Breast epithelium (tissue), 4 donors: ENCODE results near the gene GPR55. TPM values are rescaled to one million over a fixed set of nuclear protein-coding genes. Genes with fewer than 3 reads are reported as not detected.
A peak's percentile ranks its signal among the peaks of the same experiment; 100 is the strongest.

ENCODE experiments used
- DNase-seq, 2 donors: peaks; one replicate each; pipeline ENCODE4 v3.0.0-alpha.2; 2019; ENCODE audit warnings: low spot score in 2 of 2
- H3K27ac ChIP-seq, 2 donors: fragments of 200-600 bp; sonication (generic) in 1 of 2; one replicate each; pipeline ENCODE4 v1.5.1; 2016 to 2019; ENCODE audit warnings: mild to moderate bottlenecking in 1 of 2
- H3K27me3 ChIP-seq, 2 donors: fragments of 200-600 bp; sonication (generic) in 1 of 2; one replicate each; pipeline versions ENCODE4 v1.5.1 to v1.6.0; 2017 to 2019; ENCODE audit warnings: control low read depth in 1 of 2, mild to moderate bottlenecking in 1 of 2
- H3K36me3 ChIP-seq: fragments of 200-600 bp; one replicate; pipeline ENCODE4 v1.5.1; 2019
- H3K4me1 ChIP-seq, 2 donors: fragments of 200-600 bp; sonication (generic); one replicate each; pipeline ENCODE4 v1.5.1; 2016 to 2019; ENCODE audit warnings: control low read depth in 1 of 2
- H3K4me3 ChIP-seq, 3 donors: fragments of 200-600 bp; sonication (generic); 1 replicate in 2 of 3; 2 replicates in 1 of 3; pipeline ENCODE4 v1.5.1; 2016 to 2019; ENCODE audit warnings: mild to moderate bottlenecking in 3 of 3, moderate library complexity in 2 of 3
- H3K9me3 ChIP-seq, 2 donors: fragments of 200-600 bp; sonication (generic) in 1 of 2; one replicate each; pipeline ENCODE4 v1.5.1; 2016 to 2019; ENCODE audit warnings: control low read depth in 1 of 2
- POLR2A ChIP-seq: fragments of 450-650 bp; IDR thresholded peaks from one replicate; pipeline ENCODE4 v1.6.1; 2016; ENCODE audit warnings: antibody characterized with exemption, mild to moderate bottlenecking, moderate library complexity
- POLR2AphosphoS5 ChIP-seq, 3 donors: sonication (generic); formaldehyde crosslinking; IDR thresholded peaks; one replicate each; pipeline ENCODE4 v1.6.1; 2017; ENCODE audit warnings: antibody characterized with exemption in 3 of 3
- intact Hi-C: fragments of 100-400 bp; cut with DNase I; formaldehyde crosslinking; loops from one replicate; pipeline ENCODE4 v1.15.1; 2023; ENCODE audit warnings: low total_unique reads
- total RNA-seq, 3 donors: library from RNA; depleted of rRNA; stranded (reverse); fragments of >200 nt; gene quantifications; one replicate each; pipeline ENCODE4 v1.1.0, GENCODE V29; 2016
- TF ChIP-seq, protein P1 (sequence below), 3 donors: fragments of 450-650 bp; IDR thresholded peaks; one replicate each; pipeline ENCODE4 v1.5.1; 2016 to 2017; ENCODE audit warnings: antibody characterized with exemption in 3 of 3, mild to moderate bottlenecking in 3 of 3, moderate library complexity in 3 of 3

The GPR55 gene
- total RNA-seq, 3 donors from 2014 or later: 0.16 to 0.44 TPM; not detected in 1

DNA sequence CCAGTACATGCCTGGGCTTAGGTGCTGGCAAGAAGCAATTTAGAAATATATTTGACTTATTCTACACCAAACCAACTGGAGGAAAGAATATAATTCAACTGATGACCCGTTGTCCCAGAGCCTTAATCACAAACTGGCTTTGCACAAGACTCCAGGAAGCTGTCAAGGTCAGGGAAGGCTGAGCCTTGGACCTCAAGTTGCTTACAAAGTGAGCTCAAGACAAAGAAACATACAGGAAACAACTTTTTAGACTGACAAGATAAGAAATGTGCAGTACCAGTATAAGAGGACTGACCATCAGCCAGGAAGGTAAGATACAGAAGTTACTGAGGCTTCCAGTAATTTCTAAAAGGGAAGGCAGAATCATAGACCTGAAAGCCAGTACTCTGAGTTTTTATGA, 35.0 kb upstream of the GPR55 start:
- H3K27ac ChIP-seq: no peak overlapping the region
- H3K4me1 ChIP-seq: peaks cover 0 to 3% of the 10 kb centered on the region in 2 donors
- H3K4me3 ChIP-seq: no peak overlapping the region
- H3K9me3 ChIP-seq: no peaks in the 10 kb centered on the region
- intact Hi-C loops: no loop called here
- no peaks in the 10 kb centered on the region for H3K27me3 ChIP-seq
- no peaks in the 10 kb centered on the region for H3K36me3 ChIP-seq
- no peak for TF ChIP-seq POLR2A
- TF ChIP-seq, protein P1, sequence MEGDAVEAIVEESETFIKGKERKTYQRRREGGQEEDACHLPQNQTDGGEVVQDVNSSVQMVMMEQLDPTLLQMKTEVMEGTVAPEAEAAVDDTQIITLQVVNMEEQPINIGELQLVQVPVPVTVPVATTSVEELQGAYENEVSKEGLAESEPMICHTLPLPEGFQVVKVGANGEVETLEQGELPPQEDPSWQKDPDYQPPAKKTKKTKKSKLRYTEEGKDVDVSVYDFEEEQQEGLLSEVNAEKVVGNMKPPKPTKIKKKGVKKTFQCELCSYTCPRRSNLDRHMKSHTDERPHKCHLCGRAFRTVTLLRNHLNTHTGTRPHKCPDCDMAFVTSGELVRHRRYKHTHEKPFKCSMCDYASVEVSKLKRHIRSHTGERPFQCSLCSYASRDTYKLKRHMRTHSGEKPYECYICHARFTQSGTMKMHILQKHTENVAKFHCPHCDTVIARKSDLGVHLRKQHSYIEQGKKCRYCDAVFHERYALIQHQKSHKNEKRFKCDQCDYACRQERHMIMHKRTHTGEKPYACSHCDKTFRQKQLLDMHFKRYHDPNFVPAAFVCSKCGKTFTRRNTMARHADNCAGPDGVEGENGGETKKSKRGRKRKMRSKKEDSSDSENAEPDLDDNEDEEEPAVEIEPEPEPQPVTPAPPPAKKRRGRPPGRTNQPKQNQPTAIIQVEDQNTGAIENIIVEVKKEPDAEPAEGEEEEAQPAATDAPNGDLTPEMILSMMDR (IDR thresholded peaks at IDR 0.05): no peak
- TF ChIP-seq POLR2AphosphoS5 (IDR thresholded peaks at IDR 0.05): no peak
- no peak for DNase-seq

DNA sequence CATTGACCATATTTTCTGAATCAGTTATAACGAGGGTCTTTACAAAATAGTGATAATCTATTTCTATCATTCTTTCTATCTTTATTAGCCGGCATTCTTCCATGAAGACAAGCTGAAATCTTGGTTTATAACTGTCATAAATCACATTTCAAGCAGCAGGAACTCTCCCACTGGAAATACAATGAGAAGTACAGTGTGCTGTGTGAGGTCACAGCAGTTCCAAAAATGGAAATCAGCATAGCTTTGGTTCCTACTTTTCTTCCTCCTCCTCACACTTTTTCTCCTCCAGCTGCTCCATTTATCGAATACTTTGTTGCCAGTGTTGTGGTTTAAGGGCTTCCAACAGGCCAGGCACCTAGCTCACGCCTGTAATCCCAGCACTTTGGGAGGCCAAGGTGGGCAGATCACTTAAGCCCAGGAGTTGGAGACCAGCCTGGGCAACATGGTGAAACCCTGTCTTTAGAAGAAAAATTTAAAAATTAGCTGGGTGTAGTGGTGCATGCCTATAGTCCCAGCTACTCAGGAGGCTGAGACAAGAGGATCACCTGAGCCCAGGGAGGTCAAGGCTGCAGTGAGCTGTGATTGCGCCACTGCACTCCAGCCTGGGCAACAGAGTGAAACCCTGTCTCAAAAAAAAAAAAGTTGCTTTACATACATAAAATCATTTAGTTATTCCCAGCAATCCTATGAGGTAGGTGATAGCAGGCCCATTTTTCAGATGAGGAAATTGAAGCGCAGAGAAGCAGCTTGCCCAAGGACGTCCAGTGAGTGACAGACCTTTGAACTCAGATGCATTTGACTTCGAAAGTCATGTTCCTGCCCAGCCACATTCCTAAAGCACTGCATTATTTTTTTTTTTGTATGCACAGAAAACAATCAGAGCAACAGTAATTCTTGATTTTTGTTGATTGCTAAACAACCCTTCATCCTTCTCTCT, 34.0 kb upstream of the GPR55 start:
- Histone ChIP-seq H3K36me3 (no peaks in the 10 kb centered on the region), H3K27ac (no peak overlapping the region), H3K4me1 (peaks cover 0 to 3% of the 10 kb centered on the region in 2 donors), H3K9me3 (no peaks in the 10 kb centered on the region), H3K4me3 (no peak overlapping the region), H3K27me3 (no peaks in the 10 kb centered on the region)
- TF ChIP-seq, protein P1 (IDR thresholded peaks at IDR 0.05): no peak
- TF ChIP-seq POLR2A (no peak), POLR2AphosphoS5 (IDR thresholded peaks at IDR 0.05) (no peak)
- DNase-seq: no peak
- intact Hi-C loops: no loop called here

DNA sequence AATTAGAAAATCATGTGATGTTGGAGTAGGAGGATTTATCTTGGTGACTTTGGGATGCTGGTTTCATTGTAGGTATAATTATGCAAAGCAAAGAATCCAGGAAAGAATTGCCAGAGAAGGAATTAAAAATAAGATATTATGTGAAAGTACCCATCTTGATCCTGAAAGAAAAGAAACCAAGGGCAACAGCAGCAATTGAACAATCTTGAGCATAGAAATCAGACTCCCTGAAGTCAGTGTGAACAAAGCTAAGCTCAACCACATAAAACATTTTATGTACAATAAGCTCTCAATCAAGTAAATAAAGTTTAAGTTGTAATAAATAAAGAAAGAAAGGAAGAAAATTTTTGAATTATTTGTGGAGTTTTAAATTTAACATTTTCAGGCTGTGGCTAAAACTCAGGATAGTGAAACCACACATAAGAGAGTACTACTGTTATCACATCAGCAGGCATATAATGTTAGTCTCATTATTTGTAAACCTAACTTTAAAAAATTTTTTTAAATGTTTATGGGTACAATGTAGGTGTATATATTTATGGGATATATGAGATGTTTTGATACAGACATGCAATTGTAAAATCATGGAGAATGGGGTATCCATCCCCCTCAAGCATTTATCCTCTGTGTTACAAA, 32.8 kb upstream of the GPR55 start:
- peak overlapping the region; percentile 27 to 67 (median 44) for H3K4me3 ChIP-seq
- no peaks in the 10 kb centered on the region for H3K27me3 ChIP-seq
- no peaks in the 10 kb centered on the region for H3K36me3 ChIP-seq
- TF ChIP-seq POLR2A: no peak
- TF ChIP-seq POLR2AphosphoS5 (IDR thresholded peaks at IDR 0.05): no peak
- TF ChIP-seq, protein P1 (IDR thresholded peaks at IDR 0.05): no peak
- peaks cover 0 to 3% of the 10 kb centered on the region in 2 donors for H3K4me1 ChIP-seq
- DNase-seq: no peak
- intact Hi-C loops: no loop called here
- no peak overlapping the region for H3K27ac ChIP-seq
- no peaks in the 10 kb centered on the region for H3K9me3 ChIP-seq

DNA sequence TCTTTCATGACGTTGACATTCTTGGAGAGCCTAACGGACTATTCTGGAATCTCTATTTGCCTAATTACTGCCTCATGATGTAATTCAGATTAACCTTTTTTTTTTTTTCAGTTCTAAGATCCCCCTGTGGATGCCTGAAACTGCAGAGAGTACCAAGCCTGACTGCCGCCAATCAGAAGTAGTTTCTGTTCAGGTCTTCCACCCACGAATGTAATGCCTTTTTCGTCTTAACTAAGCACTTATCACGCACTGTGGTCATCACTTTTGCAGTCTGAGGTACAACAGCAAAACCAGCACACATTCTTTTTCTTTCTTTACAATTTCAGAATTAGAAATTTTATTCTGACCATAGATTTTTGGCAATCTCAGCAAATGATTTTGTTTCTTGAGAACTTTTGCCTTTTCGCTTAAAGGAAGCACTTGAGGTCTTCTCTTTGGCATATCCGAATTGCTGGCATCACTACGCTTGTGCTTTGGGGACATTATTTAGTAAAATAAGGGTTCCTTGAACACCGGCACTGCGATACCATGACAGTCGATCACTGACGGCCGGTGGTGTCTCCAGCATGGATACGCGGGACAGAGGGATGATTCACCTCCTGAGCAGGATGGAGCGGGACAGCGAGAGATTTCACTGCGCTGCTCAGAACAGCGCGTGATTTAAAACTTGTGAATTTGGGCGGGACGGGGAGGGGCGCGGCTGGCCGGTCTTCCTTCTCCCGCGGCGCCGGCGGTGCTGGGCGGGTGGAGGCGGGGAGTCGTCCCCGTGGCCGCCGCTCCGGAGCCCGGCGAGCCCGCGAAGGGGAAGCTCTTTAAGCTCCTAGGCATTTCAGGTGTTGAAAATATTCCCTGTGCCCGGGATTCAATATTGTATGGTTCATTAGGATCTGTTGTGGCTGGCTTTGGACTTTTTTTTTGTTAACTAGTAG, 32.0 kb upstream of the GPR55 start:
- no peaks in the 10 kb centered on the region for H3K27me3 ChIP-seq
- intact Hi-C loops: no loop called here
- TF ChIP-seq POLR2A: no peak
- TF ChIP-seq POLR2AphosphoS5 (IDR thresholded peaks at IDR 0.05): no peak
- TF ChIP-seq, protein P1 (IDR thresholded peaks at IDR 0.05): no peak
- H3K4me3 ChIP-seq: peak overlapping the region; percentile 27 to 67 (median 44)
- H3K4me1 ChIP-seq: peaks cover 0 to 3% of the 10 kb centered on the region in 2 donors
- no peaks in the 10 kb centered on the region for H3K36me3 ChIP-seq
- H3K27ac ChIP-seq: no peak overlapping the region
- H3K9me3 ChIP-seq: no peaks in the 10 kb centered on the region
- DNase-seq: peak in 1 of 2 donors; percentile 34
